IMR-90 (cell line): Measurements from ENCODE around the gene TRPC6. TPM values are rescaled to one million over a fixed set of nuclear protein-coding genes. Genes with fewer than 3 reads are reported as not detected.

Source experiments
- ATAC-seq: fragments of 200-7000 bp; cut with Tn5 transposase; 2 replicates; pipeline ENCODE4 v1.9.1; 2020; ENCODE audit warnings: low read depth, mild to moderate bottlenecking, moderate library complexity
- BruUV-seq: library from RNA; stranded (reverse); fragments of 400-500 nt; replicated peaks from 2 replicates; lab custom pipeline; 2021; lab: Mats Ljungman, UMichigan
- CTCF ChIA-PET: fragments of 300-600 bp; formaldehyde crosslinking; extraction: SDS; loops from one replicate; lab custom pipeline; 2021; ENCODE audit warnings: antibody characterized with exemption; lab: Yijun Ruan, JAX
- POLR2A ChIA-PET: fragments of 300-600 bp; sonication (Branson Sonifier 250); formaldehyde crosslinking; loops from one replicate; lab custom pipeline; 2022; ENCODE audit warnings: antibody characterized with exemption; ENCODE audit not compliant: unreplicated experiment; lab: Charles Lee
- DNase-seq: peaks from one replicate; pipeline ENCODE4 v3.0.0; 2013
- H2AFZ ChIP-seq: replicated peaks from 2 replicates; pipeline ENCODE3; 2013; ENCODE audit warnings: low read length, mild to moderate bottlenecking; ENCODE audit not compliant: poor library complexity
- H2AK5ac ChIP-seq: 2 replicates; pipeline ENCODE4 v1.6.1; 2013; ENCODE audit warnings: low read depth, low read length, inconsistent platforms
- H2AK9ac ChIP-seq: replicated peaks from 2 replicates; pipeline ENCODE3; 2013; ENCODE audit warnings: mild to moderate bottlenecking, low read depth, low read length, moderate library complexity; ENCODE audit not compliant: poor library complexity
- H2BK120ac ChIP-seq: 2 replicates; pipeline ENCODE4 v1.6.1; 2013; ENCODE audit warnings: low read depth, low read length, inconsistent platforms
- H2BK15ac ChIP-seq: 3 replicates; pipeline ENCODE4 v1.6.1; 2013; ENCODE audit warnings: low read depth, low read length, inconsistent platforms
- H2BK20ac ChIP-seq: 2 replicates; pipeline ENCODE4 v1.6.1; 2013; ENCODE audit warnings: low read depth, mild to moderate bottlenecking, inconsistent platforms, low read length, moderate library complexity
- H2BK5ac ChIP-seq: 2 replicates; pipeline ENCODE4 v1.6.1; 2013; ENCODE audit warnings: mild to moderate bottlenecking, low read depth, low read length, inconsistent platforms; ENCODE audit not compliant: poor library complexity, severe bottlenecking
- H3K14ac ChIP-seq: replicated peaks from 2 replicates; pipeline ENCODE4 v1.6.1; 2013; ENCODE audit warnings: low read depth, low read length, inconsistent platforms
- H3K18ac ChIP-seq: 2 replicates; pipeline ENCODE4 v1.6.1; 2013; ENCODE audit warnings: low read depth, low read length, control low read depth
- H3K23ac ChIP-seq: 2 replicates; pipeline ENCODE4 v1.6.1; 2013; ENCODE audit warnings: low read depth, low read length, inconsistent platforms
- H3K27ac ChIP-seq: 2 replicates; pipeline ENCODE4 v1.5.1; 2013; ENCODE audit warnings: mild to moderate bottlenecking, control low read depth, low read length; ENCODE audit not compliant: insufficient read depth
- H3K27me3 ChIP-seq: 2 replicates; pipeline ENCODE4 v1.6.1; 2013; ENCODE audit warnings: low read length; ENCODE audit not compliant: control insufficient read depth, insufficient read depth
- H3K36me3 ChIP-seq: 2 replicates; pipeline ENCODE4 v1.6.1; 2013; ENCODE audit warnings: low read length, mixed read lengths; ENCODE audit not compliant: control insufficient read depth, insufficient read depth
- H3K4ac ChIP-seq: 2 replicates; pipeline ENCODE4 v1.6.1; 2013; ENCODE audit warnings: low read depth, low read length, inconsistent platforms
- H3K4me1 ChIP-seq: 2 replicates; pipeline ENCODE4 v1.6.1; 2013; ENCODE audit warnings: low read length, mixed read lengths; ENCODE audit not compliant: control insufficient read depth, insufficient read depth
- H3K4me2 ChIP-seq: 2 replicates; pipeline ENCODE4 v1.6.1; 2013; ENCODE audit warnings: low read depth, mild to moderate bottlenecking, control low read depth, low read length, moderate library complexity
- H3K4me3 ChIP-seq: 2 replicates; pipeline ENCODE4 v1.5.1; 2013; ENCODE audit warnings: low read depth, mild to moderate bottlenecking, control low read depth, low read length, moderate library complexity; ENCODE audit not compliant: insufficient read depth
- H3K56ac ChIP-seq: 2 replicates; pipeline ENCODE4 v1.6.1; 2013; ENCODE audit warnings: low read length, inconsistent platforms; ENCODE audit not compliant: insufficient read depth; ENCODE audit errors: extremely low read depth
- H3K79me1 ChIP-seq, 2 experiments: 2 replicates each; pipeline ENCODE4 v1.6.1; 2013; ENCODE audit warnings: low read length in 2 of 2, inconsistent platforms in 1 of 2, low read depth in 1 of 2
- H3K9ac ChIP-seq: 2 replicates; pipeline ENCODE4 v1.6.1; 2013; ENCODE audit warnings: low read depth, low read length, control low read depth
- H3K9me1 ChIP-seq: 2 replicates; pipeline ENCODE4 v1.6.1; 2013; ENCODE audit warnings: low read length, inconsistent platforms; ENCODE audit not compliant: insufficient read depth
- H3K9me3 ChIP-seq: 2 replicates; pipeline ENCODE4 v1.6.1; 2013; ENCODE audit warnings: low read length; ENCODE audit not compliant: control insufficient read depth, insufficient read depth
- H4K20me1 ChIP-seq: 2 replicates; pipeline ENCODE4 v1.6.1; 2013; ENCODE audit warnings: low read length, inconsistent platforms; ENCODE audit not compliant: insufficient read depth
- H4K5ac ChIP-seq: 2 replicates; pipeline ENCODE4 v1.6.1; 2013; ENCODE audit warnings: mild to moderate bottlenecking, low read depth, low read length, control low read depth
- H4K8ac ChIP-seq, 2 experiments: 2 replicates each; pipeline ENCODE4 v1.6.1; 2013; ENCODE audit warnings: low read depth in 2 of 2, low read length in 2 of 2, control low read depth in 1 of 2, inconsistent platforms in 1 of 2
- H4K91ac ChIP-seq: 2 replicates; pipeline ENCODE4 v1.6.1; 2013; ENCODE audit warnings: low read depth, low read length, inconsistent platforms; ENCODE audit not compliant: insufficient read depth
- CHD1 ChIP-seq: IDR thresholded peaks from 2 replicates; pipeline ENCODE4 v1.6.1; 2012; ENCODE audit warnings: low read depth, low read length, improper control_type of control experiment
- WGBS, 2 experiments: methylation state at CpG; one replicate each; pipeline versions ENCODE4 v1.1.5 to v1.1.7; 2013; ENCODE audit warnings: missing lambda C conversion rate in 2 of 2; ENCODE audit not compliant: insufficient read length in 1 of 2; ENCODE audit errors: extremely low coverage in 2 of 2; 5-methylcytosine and 5-hydroxymethylcytosine counted together
- dilution Hi-C: fragments of 300-500 bp; cut with HindIII; formaldehyde crosslinking; loops from one replicate; pipeline ENCODE4 v1.14.3; 2018; ENCODE audit warnings: low sequenced_read_pairs; ENCODE audit not compliant: unreplicated experiment
- in situ Hi-C: fragments of 300-500 bp; cut with MboI; formaldehyde crosslinking; loops from 3 replicates; pipeline ENCODE4 v1.14.3; 2019; ENCODE audit warnings: low sequenced_read_pairs, inconsistent platforms, mixed read lengths
- intact Hi-C: fragments of 100-400 bp; cut with micrococcal nuclease; formaldehyde crosslinking; loops from 2 replicates; pipeline ENCODE4 v1.10.0; 2022
- polyA plus RNA-seq, 3 experiments: library from polyadenylated mRNA; depleted of rRNA; stranded (reverse); fragments of >200 nt; gene quantifications; 2 replicates each; pipeline ENCODE4 v1.2.3, GENCODE V29; 2012; ENCODE audit warnings: low replicate concordance in 1 of 3
- total RNA-seq: library from RNA; depleted of rRNA; stranded (reverse); fragments of >200 nt; gene quantifications from 2 replicates; pipeline ENCODE4 v1.2.3, GENCODE V29; 2012

TRPC6 gene
- total and polyA plus RNA-seq, 2 of the 4 experiments (the other 2 are of a cell fraction), result 0.99 to 2.3 TPM

DNA sequence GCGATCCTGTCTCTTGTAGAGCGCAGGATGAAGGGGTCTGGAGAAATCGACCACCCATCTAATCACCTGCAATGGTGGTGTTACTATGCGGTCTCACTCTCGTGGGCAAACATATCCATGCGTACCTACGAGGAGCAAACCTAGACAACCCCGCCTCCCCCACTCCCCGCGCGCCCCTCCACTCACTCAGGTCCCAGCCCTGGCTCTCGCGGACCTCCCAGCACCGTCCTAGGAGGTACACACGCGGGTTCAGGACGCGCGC is 887 bp downstream of the TRPC6 start:
- intact Hi-C loops (loop anchor here (2.0 to 5.0 kb wide), 4 partner anchors 111 to 258 kb away; no protein-coding TSS in a partner anchor), in situ Hi-C loops (loop anchor here (10.0 kb wide), 1 partner anchor 262 kb away; no protein-coding TSS in a partner anchor), dilution Hi-C loops (no loop called here)
- no peak for ATAC-seq
- Histone ChIP-seq H3K9ac (peak overlapping the region; percentile 92), H4K91ac (peak overlapping the region; percentile 66; the same call in 1 of the 2 replicates), H3K27me3 (no peaks in the 10 kb centered on the region), H3K79me1 (peaks cover 0 to 2% of the 10 kb centered on the region in 2 experiments; a peak in 2 of 4 replicates), H2AFZ (peak overlapping the region; percentile 86), H4K20me1 (no peaks in the 10 kb centered on the region), H3K36me3 (no peaks in the 10 kb centered on the region), H3K4me3 (peak overlapping the region; percentile 97), H3K18ac (peak overlapping the region; percentile 80), H3K27ac (peak overlapping the region; percentile 42), H4K8ac (peak overlapping the region; percentile 66 to 71; a peak in 2 of 4 replicates), H3K4me1 (no peaks in the 10 kb centered on the region), H3K23ac (peak overlapping the region; percentile 83; the same call in 1 of the 2 replicates), H2AK5ac (0 out of 2 replicates have a peak overlapping the region, but pooled peaks have one; percentile 45), H3K14ac (peak overlapping the region; percentile 79; the same call in 1 of the 2 replicates), H3K4me2 (peak overlapping the region; percentile 94), H2BK15ac (peak overlapping the region; percentile 37; the same call in 1 of the 3 replicates), H4K5ac (peak overlapping the region; percentile 49), H2BK120ac (peak overlapping the region; percentile 72; the same call in 1 of the 2 replicates), H2BK20ac (peak overlapping the region; percentile 69; the same call in 1 of the 2 replicates), H2BK5ac (peak overlapping the region; percentile 40), H3K9me1 (no peaks in the 10 kb centered on the region), H2AK9ac (no peak overlapping the region), H3K56ac (peak overlapping the region; percentile 58), H3K9me3 (0 out of 2 replicates have a peak, but pooled peaks cover 2% of the 10 kb centered on the region), H3K4ac (peak overlapping the region; percentile 77)
- ChIA-PET POLR2A (no interaction called here), CTCF (interaction anchor here (0.8 kb wide), 1 partner anchor 79 kb away, joined by 3 read pairs; no protein-coding TSS in a partner anchor)
- no TSS peak for BruUV-seq
- TF ChIP-seq CHD1, result no peak
- no peak for DNase-seq
- no CpG with 5 or more reads among the region's 19 CpGs for WGBS, 2 experiments
